ENCODE results near the gene ZBTB38. TPM values are rescaled to one million over a fixed set of nuclear protein-coding genes. Genes with fewer than 3 reads are reported as not detected.

Gene ZBTB38
- total RNA-seq, 1 donor from 2014 or later, result 25.8 TPM

GRCh38 chr3:141394560-141394959, 26.3 kb downstream of the ZBTB38 start:
- H3K27ac Mint-ChIP-seq, result no peak overlapping the region

GRCh38 chr3:141395005-141395589, 26.8 kb downstream of the ZBTB38 start:
- peaks cover 12% of the 10 kb centered on the region for H3K36me3 Mint-ChIP-seq (ENCODE audit: insufficient read depth)
- peaks cover 28% of the 10 kb centered on the region for H3K4me1 Mint-ChIP-seq (ENCODE audit: low read depth)
- DNase-seq (ENCODE audit: low spot score, unreplicated experiment), result no peak
- peaks cover 3% of the 10 kb centered on the region for H3K27me3 Mint-ChIP-seq
- no peak overlapping the region for H3K27ac Mint-ChIP-seq
- peaks cover 14% of the 10 kb centered on the region for H3K9me3 Mint-ChIP-seq (ENCODE audit: low read depth)
- no peak for TF ChIP-seq CTCF (IDR thresholded peaks at IDR 0.05; ENCODE audit: unreplicated experiment)
- no peak overlapping the region for H3K4me3 Mint-ChIP-seq (ENCODE audit: low read depth)

More at GRCh38 chr3:141394560-141394959, 26.3 kb downstream of the ZBTB38 start:
- Mint-ChIP-seq H3K36me3 (ENCODE audit: insufficient read depth) (peaks cover 12% of the 10 kb centered on the region), H3K4me1 (ENCODE audit: low read depth) (peaks cover 28% of the 10 kb centered on the region), H3K9me3 (ENCODE audit: low read depth) (peaks cover 14% of the 10 kb centered on the region), H3K27me3 (peaks cover 3% of the 10 kb centered on the region), H3K4me3 (ENCODE audit: low read depth) (no peak overlapping the region)
- no peak for DNase-seq (ENCODE audit: low spot score, unreplicated experiment)
- TF ChIP-seq CTCF (IDR thresholded peaks at IDR 0.05; ENCODE audit: unreplicated experiment), result no peak

GRCh38 chr3:141397996-141398395, 29.7 kb downstream of the ZBTB38 start:
- H3K4me1 Mint-ChIP-seq (ENCODE audit: low read depth), result peaks cover 14% of the 10 kb centered on the region
- no peak for TF ChIP-seq CTCF (IDR thresholded peaks at IDR 0.05; ENCODE audit: unreplicated experiment)
- peaks cover 3% of the 10 kb centered on the region for H3K27me3 Mint-ChIP-seq
- no peak overlapping the region for H3K4me3 Mint-ChIP-seq (ENCODE audit: low read depth)
- DNase-seq (ENCODE audit: low spot score, unreplicated experiment), result no peak
- peaks cover 14% of the 10 kb centered on the region for H3K9me3 Mint-ChIP-seq (ENCODE audit: low read depth)
- peaks cover 12% of the 10 kb centered on the region for H3K36me3 Mint-ChIP-seq (ENCODE audit: insufficient read depth)
- no peak overlapping the region for H3K27ac Mint-ChIP-seq

GRCh38 chr3:141399200-141399599, 30.9 kb downstream of the ZBTB38 start:
- Mint-ChIP-seq H3K27ac (no peak overlapping the region), H3K4me3 (ENCODE audit: low read depth) (no peak overlapping the region), H3K27me3 (peaks cover 6% of the 10 kb centered on the region), H3K9me3 (ENCODE audit: low read depth) (peaks cover 14% of the 10 kb centered on the region), H3K36me3 (ENCODE audit: insufficient read depth) (peaks cover 13% of the 10 kb centered on the region), H3K4me1 (ENCODE audit: low read depth) (peaks cover 11% of the 10 kb centered on the region)
- TF ChIP-seq CTCF (IDR thresholded peaks at IDR 0.05; ENCODE audit: unreplicated experiment), result no peak
- no peak for DNase-seq (ENCODE audit: low spot score, unreplicated experiment)

- Mint-ChIP-seq H3K9me3 (ENCODE audit: low read depth) (peaks cover 14% of the 10 kb centered on the region), H3K4me3 (ENCODE audit: low read depth) (peak overlapping the region; percentile 45), H3K36me3 (ENCODE audit: insufficient read depth) (peaks cover 12% of the 10 kb centered on the region), H3K27me3 (peaks cover 6% of the 10 kb centered on the region), H3K27ac (no peak overlapping the region), H3K4me1 (ENCODE audit: low read depth) (peaks cover 8% of the 10 kb centered on the region)
- no peak for TF ChIP-seq CTCF (IDR thresholded peaks at IDR 0.05; ENCODE audit: unreplicated experiment)
- no peak for DNase-seq (ENCODE audit: low spot score, unreplicated experiment)
Measured at GRCh38 chr3:141400073-141400971, 32.0 kb downstream of the ZBTB38 start.

All from progenitor cell of endocrine pancreas (in vitro differentiated cells).